NCI-H1417 treated with DMSO at 0.1 percent for 48 hours (cell line): ENCODE data around the gene TRIO.
"Not testable (repeated sequence)": the region's sequence is repeated elsewhere in the genome, so short reads cannot be mapped to it uniquely, and the experiment has no call there.

Experiments used
- DNase-seq: peaks from one replicate; lab custom pipeline; 2025; lab: John Stamatoyannopoulos, UW

Gene TRIO

DNA sequence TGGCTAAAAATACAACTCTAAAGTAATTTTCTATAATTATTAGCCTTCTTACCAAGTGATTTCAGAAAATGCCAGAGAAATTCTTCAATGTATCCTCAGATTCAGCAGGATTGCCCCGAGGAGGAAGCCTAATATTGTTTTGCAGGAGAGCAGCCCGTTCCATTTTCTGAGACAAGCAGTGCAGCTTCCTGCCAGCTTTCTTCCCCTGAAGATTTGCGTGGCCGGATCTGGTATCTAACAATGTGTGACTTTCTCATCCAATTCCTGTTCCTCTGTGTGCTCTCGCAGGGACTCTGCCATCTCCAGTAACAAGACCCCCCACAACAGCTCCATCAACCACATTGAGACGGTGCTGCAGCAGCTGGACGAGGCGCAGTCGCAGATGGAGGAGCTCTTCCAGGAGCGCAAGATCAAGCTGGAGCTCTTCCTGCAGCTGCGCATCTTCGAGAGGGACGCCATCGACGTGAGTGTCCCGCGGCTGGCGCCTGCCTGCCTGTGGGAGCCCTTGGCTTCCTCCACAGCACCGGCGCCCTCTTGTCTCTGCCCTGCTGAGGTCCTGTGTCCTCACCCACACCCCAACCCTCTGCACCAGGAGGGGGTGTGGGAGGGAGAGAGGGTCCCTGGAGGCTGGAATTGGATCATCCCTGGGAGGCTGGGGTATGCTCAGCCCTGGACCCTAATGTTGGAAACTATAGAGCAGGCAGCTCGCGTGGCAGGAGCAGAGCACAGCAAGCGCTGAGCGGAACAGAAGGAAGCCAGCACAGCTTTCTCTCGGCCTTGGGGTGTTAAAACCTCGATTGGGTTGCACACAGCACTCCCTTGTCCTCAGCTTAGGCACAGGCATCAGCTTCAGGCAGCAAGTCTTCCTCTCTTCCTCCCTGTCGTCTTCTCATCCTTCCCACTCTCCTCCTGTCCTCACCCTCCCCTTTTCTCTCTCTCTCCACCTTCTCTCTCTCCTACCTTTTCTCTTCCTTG, 216.2 kb downstream of the TRIO start:
- no peak for DNase-seq

DNA sequence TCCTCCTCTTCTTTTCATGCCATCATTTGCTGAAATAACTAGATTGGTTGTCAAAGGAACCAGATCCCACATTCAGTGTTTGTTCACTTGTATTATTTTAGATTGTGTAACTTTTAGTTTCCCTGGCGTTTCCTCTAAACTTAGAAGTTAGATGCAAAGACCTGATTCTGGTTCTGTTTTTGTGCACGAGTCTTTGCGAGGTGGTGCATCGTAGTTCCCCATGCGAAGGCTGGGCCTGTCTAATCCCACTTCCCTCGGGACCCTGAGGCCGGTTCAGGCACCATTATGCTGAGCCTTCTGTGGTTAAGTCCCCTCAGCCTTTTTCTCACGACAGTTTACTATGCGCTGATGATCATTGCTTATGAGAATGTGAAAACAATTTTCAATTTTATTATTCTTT, 219.3 kb downstream of the TRIO start:
- no peak for DNase-seq

GRCh38 chr5:14364096-14364495, 221.0 kb downstream of the TRIO start:
- DNase-seq, result no peak

DNA sequence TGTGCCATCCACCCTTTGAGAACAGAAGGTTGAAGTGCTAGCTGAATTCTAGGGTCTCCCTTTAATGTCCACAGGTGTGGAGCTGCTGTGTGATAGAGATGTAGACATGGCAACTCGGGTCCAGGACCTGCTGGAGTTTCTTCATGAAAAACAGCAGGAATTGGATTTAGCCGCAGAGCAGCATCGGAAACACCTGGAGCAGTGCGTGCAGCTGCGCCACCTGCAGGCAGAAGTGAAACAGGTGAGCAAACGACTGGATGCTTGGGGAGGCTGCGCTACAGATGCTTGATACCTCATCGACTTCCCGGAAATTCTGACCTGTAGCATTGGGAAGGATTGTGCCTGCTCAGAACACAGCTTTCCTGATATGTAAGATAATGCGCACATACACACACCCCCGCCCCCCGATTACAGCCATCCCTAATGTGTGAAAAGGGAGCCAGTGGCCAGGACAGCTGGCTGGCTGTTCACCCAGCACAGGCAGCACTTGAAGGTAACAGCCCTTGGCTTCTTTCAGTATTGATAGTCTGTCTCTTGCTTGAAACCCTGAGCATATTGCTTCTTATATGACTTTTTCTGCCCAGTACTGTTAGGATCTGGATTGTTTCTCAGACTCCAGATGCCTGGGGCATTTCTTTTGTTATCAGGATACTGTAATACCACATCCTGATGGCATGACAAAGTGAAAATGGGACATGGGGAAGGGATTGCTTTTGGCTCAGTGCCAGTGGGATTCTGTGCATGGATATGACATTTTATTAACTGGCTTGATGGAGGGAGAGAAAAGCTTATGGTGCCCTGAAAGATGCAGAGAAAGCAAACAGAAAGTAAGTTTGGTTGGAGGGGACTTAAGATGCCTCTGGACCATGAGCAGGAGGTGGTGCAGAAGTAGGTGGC, 221.7 kb downstream of the TRIO start:
- no peak for DNase-seq

DNA sequence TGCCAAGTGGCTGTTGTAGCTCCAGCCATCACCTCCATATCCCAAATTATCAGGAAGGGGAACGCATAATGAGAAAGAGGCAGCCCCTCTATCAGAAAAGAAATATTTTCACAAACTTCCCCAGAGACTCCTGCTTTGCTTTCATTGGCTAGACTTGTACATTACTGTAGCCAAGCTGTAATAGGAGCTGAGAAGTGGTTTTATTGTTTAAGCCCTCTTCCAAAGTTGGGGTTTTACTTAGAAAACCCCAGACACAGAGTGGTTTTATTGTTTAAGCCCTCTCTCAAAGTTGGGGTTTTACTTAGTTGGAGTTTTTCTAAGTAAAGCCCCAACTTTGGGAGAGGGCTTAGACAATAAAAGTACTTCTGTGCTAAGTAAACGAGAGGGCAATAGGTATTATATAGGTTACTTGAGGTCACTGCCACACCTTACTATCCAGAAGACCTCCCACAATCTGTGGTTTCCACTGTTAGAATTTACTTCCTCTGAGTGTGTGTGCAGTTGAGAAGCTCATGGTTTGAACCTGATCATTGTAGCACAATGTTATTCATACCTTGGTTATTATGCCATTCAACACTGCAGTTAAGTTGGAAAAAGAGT, 222.8 kb downstream of the TRIO start:
- no peak for DNase-seq

DNA sequence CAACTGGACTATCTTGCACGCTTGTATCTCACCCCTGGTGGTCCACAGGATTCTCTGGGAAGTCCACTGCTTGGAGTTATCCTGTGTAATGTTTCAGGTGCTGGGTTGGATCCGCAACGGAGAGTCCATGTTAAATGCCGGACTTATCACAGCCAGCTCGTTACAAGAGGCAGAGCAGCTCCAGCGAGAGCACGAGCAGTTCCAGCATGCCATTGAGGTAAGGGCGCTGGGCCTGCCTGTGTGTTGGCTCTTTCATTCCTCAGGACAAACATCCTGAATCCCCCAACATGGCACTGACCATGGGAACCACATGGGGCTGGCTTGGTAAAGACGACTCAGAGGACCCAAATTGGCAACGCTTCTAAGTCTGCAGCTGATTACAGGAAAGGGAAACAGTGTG, 223.6 kb downstream of the TRIO start:
- no peak for DNase-seq

GRCh38 chr5:14367364-14367763, 224.2 kb downstream of the TRIO start:
- no peak for DNase-seq

GRCh38 chr5:14369780-14370179, 226.6 kb downstream of the TRIO start:
- DNase-seq, result no peak

- DNase-seq, result no peak
Measured at GRCh38 chr5:14370386-14370785, 227.2 kb downstream of the TRIO start.

DNA sequence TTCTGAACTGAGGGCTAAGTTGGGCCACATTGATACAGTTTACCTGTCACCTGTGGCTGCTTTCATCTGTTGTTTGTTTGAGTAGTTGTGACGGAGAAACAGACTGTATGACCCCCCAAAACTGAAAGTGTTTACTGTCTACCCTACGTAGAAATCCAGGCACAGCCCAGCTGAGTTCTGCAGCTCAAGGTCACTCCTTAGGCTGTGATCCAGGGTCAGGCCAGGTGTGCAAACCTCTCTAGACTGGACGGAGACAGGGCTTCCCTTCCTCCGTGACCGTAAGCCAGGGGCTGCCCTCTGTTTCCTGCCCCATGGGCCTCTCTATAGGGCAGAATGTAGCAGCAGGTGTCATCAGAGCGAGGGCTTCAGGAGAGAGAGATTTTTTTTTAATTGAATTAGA, 230.5 kb downstream of the TRIO start:
- no peak for DNase-seq

DNA sequence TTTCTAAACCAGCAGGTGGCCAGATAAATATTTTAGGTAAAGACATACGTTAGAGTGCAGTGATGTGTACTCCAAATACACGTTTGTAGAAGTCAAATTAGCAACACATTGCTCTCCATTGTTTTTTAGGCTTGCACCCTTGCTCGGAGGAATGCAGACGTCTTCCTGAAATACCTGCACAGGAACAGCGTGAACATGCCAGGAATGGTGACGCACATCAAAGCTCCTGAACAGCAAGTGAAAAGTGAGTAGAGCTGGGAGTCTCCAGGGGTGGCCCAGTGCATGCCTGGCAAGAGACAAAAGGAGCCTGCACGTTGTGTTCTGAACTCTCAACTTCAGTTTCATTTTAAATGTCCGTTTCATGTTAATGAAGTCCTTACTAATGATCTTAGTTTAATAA, 231.0 kb downstream of the TRIO start:
- DNase-seq, result no peak

DNA sequence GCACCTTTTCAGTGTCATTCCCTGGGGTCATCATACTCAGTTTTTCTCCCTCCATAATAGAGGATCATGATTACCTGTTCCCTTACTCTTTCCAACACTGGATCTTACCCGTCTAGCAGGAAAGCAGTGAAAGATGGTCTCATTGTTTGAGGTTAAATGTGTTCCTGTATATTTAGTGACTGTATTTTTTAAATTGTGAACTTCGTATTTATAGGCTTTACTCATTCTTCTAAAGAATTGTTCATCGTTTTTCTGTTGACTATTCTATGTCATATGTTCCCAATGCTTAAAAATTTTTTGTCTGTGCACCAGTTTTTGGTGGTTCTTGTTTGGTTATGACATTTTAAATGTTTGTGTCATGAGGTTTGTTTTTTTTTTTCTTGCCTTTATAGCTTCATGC, 233.6 kb downstream of the TRIO start:
- DNase-seq, result no peak

DNA sequence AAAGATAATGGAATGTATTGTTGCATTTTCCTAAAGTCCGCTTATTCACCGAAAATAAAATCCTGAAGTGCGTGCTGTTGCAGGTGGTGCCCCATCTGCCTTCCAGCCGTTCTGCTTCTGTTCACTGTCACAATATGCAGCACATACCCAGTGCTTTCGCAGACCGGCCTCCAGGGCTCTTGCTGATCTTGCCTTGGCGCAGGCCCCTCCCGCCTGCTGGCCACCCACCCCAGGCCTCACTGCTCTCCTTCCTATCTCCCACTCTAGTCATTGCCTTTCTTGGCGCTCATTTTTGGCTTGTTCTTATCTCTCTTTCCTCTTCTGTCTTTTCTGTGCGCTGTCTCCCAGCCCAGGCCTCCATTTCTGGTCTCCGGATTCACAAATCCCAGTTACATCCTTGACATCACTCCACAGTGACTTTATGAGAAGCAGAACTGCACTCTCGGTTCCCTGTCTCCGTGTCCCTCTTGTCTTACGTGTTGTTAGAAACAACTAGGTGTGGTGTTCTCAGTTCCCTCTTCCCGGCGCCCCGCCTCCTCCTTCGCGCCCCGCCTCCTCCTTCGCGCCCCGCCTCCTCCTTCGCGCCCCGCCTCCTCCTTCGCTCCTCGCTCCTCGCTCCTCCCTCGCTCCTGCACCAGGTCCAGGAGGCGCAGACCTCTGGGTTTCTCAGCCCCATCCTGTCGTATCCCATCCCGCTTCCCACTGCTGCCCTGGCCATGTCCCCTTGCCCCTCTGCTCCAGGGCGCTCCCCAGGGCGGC, 236.8 kb downstream of the TRIO start:
- no peak for DNase-seq

GRCh38 chr5:14380712-14381111, 237.6 kb downstream of the TRIO start:
- DNase-seq, result no peak

DNA sequence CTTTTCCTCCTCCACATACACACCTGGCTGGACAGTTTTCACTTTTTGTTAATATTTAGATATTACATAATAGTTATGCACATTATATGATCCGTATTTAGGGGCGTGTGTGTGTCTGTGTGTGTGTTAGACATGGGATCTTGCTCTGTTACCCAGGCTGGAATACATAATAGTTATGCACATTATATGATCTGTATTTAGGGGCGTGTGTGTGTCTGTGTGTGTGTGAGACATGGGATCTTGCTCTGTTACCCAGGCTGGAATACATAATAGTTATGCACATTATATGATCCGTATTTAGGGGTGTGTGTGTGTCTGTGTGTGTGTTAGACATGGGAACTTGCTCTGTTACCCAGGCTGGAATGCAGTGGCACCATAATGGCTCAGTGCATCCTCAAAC, 239.5 kb downstream of the TRIO start:
- no peak for DNase-seq

DNA sequence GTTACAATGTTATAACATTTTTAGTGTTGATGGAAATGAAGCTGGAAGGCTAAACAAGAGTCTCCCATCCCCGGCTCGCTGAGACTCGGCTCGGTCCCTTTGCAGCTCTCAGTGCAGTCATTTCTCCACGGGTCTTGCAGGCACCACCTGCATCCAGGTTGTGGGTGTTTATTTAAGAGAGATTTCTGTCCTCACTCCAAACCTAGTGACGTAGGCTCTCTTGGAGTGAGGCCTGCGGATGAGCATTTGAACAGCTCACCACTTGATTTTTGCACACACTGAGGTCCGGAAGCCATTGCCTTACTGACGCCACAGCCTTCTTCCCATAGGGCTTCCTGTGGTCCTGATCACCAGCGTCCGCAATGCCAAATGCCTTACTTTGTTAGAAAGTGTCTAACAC, 240.8 kb downstream of the TRIO start:
- no peak for DNase-seq

GRCh38 chr5:14385019-14385418, 241.9 kb downstream of the TRIO start:
- no peak for DNase-seq

- no peak for DNase-seq
Measured at GRCh38 chr5:14386884-14387624, 243.9 kb downstream of the TRIO start.

DNA sequence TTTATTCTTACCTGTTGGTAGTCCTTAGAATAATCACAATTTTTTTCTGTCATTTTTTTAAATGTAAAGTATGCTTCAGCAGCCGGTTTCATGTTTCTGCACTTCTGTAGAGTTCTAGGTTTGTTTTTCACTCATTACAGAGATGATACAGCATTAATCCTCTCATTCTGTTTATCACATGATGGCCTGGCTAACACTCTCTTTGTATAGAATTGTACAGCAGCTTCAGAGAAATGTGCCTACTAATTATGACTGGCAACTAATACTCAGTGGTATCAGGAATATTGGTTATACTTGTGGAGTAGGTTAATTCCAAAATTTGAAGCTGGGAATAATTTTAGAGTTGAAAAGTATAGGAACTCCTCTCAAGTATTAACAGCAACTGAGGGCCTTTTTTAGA, 245.6 kb downstream of the TRIO start:
- DNase-seq, result no peak

DNA sequence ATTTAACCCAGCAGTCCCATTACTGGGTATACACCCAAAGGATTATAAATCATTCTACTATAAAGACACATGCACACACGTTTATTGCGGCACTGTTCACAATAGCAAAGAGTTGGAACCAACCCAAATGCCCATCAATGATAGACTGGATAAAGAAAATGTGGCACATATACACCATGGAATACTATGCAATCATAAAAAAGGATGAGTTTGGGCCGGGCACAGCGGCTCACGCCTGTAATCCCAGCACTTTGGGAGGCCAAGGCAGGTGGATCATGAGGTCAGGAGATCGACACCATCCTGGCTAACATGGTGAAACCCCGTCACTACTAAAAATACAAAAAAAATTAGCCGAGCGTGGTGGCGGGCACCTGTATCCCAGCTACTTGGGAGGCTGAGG, 249.4 kb downstream of the TRIO start:
- not testable (repeated sequence) for DNase-seq

GRCh38 chr5:14394365-14394764, 251.2 kb downstream of the TRIO start:
- DNase-seq, result no peak
